ENCODE data around the gene GREM2.

- no peak for TF ChIP-seq EZH2 (IDR thresholded peaks at IDR 0.05; ENCODE audit: insufficient read depth, poor library complexity, severe bottlenecking)
- no peak for TF ChIP-seq EZH2phosphoT487 (IDR thresholded peaks at IDR 0.05; ENCODE audit: insufficient read depth, low read depth)
Observed at GRCh38 chr1:240658312-240658960, 46.5 kb upstream of the GREM2 start.
